ENCODE data around the gene SAMD4B.

Gene SAMD4B

DNA sequence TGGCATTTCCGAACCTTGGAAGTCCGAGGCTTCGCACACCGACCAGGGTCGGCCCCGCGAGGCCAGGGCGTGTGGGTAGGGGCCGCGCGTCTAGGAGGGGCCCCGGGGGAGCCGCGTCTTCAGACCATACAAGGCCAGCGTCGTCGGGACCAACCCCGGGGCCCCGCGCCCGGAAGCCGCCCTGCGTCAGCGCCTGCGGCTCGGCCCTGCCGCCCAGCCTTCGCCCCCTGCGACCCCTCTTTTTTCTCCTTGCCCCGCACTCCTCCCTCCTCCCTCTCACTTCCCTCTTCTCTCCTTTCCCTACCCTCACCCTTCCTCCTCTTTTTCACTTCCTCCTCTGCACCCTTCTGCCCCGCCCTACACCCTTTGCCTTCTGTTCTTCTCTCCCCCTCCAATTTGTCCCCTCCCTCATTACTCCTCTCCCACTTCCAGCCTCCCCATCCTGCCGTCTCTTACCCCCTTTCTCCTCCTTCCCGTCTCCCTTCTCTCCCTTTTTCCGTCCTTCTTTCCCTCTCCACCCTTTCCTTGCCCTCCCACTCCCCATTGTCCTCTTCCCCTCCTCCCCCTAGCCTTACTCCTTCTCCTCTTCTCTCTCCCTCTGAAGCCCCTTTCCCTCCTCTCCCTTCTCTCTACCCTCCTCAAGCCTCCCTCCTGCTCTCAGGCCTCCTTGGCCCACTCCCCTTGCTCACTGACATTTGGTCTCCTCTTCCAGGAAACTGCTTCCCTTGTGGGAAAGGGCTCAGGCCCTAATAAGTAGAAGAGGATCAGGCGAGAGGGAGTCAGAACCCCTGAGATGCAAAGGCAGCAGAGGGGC, 68.0 kb downstream of the SAMD4B start:
- peak; percentile 68 for DNase-seq (ENCODE audit: low read depth)

DNA sequence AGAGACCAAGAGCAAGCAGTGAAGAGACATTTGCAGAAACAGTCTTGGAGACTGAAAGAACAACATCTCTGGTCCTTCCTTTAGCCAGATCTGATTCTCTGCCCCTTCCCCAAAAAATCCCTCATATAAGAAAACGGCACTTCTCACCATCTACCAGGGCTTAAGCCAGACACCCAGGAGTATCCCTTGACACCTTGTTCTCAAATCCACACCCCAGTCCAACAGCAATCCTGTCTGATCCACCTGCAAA, 68.5 kb downstream of the SAMD4B start:
- DNase-seq (ENCODE audit: low read depth): no peak

DNA sequence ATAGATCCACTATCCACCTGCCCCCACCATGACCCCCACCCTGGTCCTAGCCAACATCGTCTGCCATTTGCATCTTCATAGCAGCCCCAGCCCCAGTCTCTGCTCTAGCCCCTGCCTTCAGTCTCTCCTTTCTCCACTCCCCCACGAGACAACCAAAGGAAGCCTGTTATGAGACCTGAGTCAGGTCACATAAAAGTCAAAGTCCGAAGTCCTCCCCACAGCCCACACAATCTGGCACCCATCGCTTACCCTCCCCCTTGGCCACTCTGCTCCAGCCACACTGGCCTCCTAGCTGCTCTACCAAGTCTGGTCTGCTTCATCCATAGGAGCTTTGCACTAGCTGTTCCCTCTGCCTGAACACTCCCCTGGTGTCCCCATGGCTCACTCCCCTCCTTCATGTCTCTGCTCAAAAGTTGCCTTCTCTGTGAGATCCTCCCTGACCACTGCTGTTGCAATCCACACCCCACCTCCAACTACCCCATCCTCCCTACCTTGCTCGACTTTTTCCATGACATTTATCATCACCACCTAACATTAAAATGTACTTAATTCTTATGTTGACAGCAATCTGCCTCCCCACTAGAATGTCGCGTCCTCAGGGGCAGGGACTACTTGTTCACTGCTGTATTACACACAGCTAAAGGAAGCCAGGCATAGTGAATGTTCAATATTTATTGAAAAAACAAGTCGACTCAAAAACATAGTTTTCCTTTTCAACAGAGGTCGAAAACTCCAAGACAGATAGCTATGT, 69.0 kb downstream of the SAMD4B start:
- no peak for DNase-seq (ENCODE audit: low read depth)

- DNase-seq (ENCODE audit: low read depth): peak; percentile 89
These were observed 69.5 kb downstream of the SAMD4B start for GRCh38 chr19:39411832-39412099.

GRCh38 chr19:39412100-39412866, 70.1 kb downstream of the SAMD4B start, which contains the start of gene PLEKHG2:
Gene PLEKHG2 (plus strand): TSS chr19:39412669. CDS start chr19:39414087, 1,418 bp downstream.
- DNase-seq (ENCODE audit: low read depth): peak; percentile 93

- no peak for DNase-seq (ENCODE audit: low read depth)
These were observed 70.6 kb downstream of the SAMD4B start for GRCh38 chr19:39412867-39413271.

GRCh38 chr19:39413272-39413910, 71.2 kb downstream of the SAMD4B start:
- no peak for DNase-seq (ENCODE audit: low read depth)

DNA sequence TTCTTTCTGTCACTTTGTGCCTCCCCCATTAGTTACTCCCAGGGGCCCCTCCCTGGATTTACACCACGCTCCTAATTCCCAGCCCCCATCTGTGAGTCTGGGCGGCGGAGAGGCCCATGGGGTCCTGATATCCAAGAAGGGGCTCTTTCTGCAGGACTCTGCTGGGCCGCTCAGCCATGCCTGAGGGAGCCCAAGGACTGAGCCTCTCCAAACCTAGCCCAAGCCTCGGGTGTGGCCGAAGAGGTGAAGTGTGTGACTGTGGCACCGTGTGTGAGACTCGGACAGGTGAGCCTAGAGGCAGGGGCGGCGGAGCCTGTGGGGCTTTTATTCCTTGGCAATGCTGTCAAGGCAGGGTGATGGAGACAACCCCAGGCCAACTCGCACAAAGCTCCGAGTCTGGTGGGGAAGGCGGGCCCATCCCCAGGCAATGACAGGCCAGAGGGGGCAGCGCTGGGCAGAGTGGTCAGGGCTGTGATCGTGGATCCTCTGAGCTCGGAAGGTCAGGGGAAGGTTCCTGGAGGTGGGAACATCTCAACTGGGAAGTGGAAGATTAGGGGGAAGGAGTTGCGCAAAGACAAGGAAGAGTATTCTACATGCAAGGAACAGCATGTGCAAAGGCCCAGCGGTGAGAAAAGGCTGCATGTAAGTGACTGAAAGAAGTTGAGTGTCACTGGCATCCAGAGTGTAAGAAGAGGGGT, 71.8 kb downstream of the SAMD4B start:
- no peak for DNase-seq (ENCODE audit: low read depth)

DNA sequence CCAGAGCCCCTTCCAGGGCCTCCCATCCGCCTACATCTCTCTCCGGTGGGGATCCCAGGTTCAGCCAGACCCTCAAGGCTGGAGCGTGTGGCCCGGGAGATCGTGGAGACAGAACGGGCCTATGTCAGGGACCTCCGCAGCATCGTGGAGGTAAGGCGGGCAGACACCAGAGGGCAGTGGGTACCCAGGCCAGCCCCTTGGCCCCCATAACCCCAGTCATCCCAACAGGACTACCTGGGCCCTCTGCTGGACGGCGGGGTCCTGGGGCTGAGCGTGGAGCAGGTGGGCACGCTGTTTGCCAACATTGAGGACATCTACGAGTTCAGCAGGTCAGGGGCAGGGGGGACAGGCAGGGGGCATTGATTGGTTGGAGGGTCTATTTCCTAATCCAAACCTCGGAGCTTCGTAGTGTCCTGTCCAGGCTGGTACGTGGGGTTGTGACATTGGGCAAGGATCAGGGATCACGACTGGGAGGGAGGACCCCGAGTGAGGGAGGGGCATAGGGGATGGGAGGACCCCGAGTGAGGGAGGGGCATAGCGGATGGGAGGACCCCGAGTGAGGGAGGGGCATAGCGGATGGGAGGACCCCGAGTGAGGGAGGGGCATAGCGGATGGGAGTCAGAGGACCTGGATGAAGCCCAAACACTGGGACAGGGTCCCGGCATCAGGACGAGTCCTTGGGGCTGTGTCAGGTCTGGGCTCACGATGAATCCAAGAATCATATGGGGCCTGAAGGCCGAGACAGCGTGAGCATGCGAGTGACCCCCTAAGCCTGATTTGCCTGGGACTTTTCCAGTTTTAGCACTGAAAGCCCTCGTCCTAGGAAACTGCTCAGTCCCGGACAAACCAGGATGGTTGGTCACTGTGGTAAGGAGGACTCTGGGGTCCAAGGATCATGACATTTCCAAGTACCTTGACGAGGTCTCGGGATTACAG, 73.2 kb downstream of the SAMD4B start:
- DNase-seq (ENCODE audit: low read depth): no peak

- DNase-seq (ENCODE audit: low read depth): no peak
These were observed 74.2 kb downstream of the SAMD4B start for GRCh38 chr19:39416152-39417120.

GRCh38 chr19:39417463-39418181, 75.4 kb downstream of the SAMD4B start:
- no peak for DNase-seq (ENCODE audit: low read depth)

GRCh38 chr19:39419003-39419402, 76.8 kb downstream of the SAMD4B start:
- no peak for DNase-seq (ENCODE audit: low read depth)

- DNase-seq (ENCODE audit: low read depth): no peak
These were observed 78.5 kb downstream of the SAMD4B start for GRCh38 chr19:39420769-39421168.

GRCh38 chr19:39422020-39422419, 79.8 kb downstream of the SAMD4B start:
- DNase-seq (ENCODE audit: low read depth): no peak

GRCh38 chr19:39423258-39424086, 81.3 kb downstream of the SAMD4B start:
- DNase-seq (ENCODE audit: low read depth): no peak

DNA sequence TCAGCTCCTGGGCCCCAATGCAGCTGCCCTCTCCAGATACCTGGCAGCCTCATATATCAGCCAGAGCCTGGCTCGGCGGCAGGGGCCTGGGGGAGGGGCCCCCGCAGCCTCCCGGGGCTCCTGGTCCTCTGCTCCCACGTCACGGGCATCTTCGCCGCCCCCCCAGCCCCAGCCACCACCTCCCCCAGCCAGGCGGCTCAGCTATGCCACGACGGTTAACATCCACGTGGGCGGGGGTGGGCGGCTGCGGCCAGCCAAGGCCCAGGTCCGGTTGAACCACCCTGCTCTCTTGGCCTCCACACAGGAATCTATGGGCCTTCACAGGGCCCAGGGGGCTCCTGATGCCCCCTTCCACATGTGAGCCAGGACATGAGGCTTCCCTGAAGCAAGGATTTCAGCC, 82.7 kb downstream of the SAMD4B start:
- DNase-seq (ENCODE audit: low read depth): no peak

GRCh38 chr19:39425744-39426143, 83.5 kb downstream of the SAMD4B start:
- no peak for DNase-seq (ENCODE audit: low read depth)

DNA sequence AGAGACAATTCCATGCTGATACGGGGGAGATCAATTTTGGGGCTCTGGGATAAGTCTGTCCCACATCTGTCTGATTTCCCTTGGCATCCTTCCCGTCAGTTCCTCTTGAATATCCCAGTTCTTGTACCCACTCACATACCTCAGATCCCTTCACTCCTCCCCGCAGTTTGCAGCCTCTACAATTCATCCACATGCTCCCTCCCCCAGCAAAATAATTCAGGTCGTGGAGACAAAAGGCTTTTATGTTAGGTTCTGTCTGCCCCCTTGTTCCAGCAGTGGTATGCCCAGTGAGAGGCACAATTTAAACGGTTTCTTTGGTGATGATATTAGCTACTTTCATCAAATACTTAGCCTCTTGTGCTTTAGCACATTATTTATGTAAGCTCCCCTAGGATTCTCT, 83.9 kb downstream of the SAMD4B start:
- no peak for DNase-seq (ENCODE audit: low read depth)

Data from T follicular helper cell (primary cell).